NCI-H460 (cell line): Measurements from ENCODE around the gene DYNC1LI1. TPM values are rescaled to one million over a fixed set of nuclear protein-coding genes. Genes with fewer than 3 reads are reported as not detected.

ENCODE experiments used
- DNase-seq: peaks from one replicate; pipeline ENCODE4 v3.0.0-alpha.2; 2016; ENCODE audit warnings: low read depth; ENCODE audit errors: extremely low read depth
- small RNA-seq, 2 experiments: library from RNA; depleted of rRNA; stranded (forward); fragments of <200 nt; gene quantifications; one replicate each; pipeline ENCODE3, GENCODE V24; 2014
- total RNA-seq: library from RNA; depleted of rRNA; stranded (reverse); fragments of >200 nt; shearing (Covaris generic); gene quantifications from 2 replicates; pipeline ENCODE4 v1.2.3, GENCODE V29; 2014; rRNA removed

The DYNC1LI1 gene
- total RNA-seq, 1 experiment from 2014 or later: 56.0 TPM

- DNase-seq: no peak
Observed at GRCh38 chr3:32495085-32495484, 75.6 kb downstream of the DYNC1LI1 start.

- DNase-seq: no peak
Observed at GRCh38 chr3:32493437-32494414, 76.9 kb downstream of the DYNC1LI1 start.

- DNase-seq: no peak
Observed at GRCh38 chr3:32492684-32493436, 77.8 kb downstream of the DYNC1LI1 start.

GRCh38 chr3:32488474-32489008 is 82.1 kb downstream of the DYNC1LI1 start:
- DNase-seq: no peak

- DNase-seq: no peak
Observed at GRCh38 chr3:32487781-32488473, 82.7 kb downstream of the DYNC1LI1 start.

- DNase-seq: no peak
Observed at GRCh38 chr3:32484436-32484835, 86.2 kb downstream of the DYNC1LI1 start.

GRCh38 chr3:32483772-32484171 is 86.9 kb downstream of the DYNC1LI1 start:
- DNase-seq: no peak

GRCh38 chr3:32482693-32483092 is 88.0 kb downstream of the DYNC1LI1 start:
- DNase-seq: no peak

GRCh38 chr3:32481791-32482631 is 88.6 kb downstream of the DYNC1LI1 start:
- no peak for DNase-seq

GRCh38 chr3:32480604-32481003 is 90.1 kb downstream of the DYNC1LI1 start:
- DNase-seq: no peak

Small RNA genes within 50 kb of the gene (small RNA-seq; reads per million reads assigned to genes)
- 0 to 0.12 reads per million in 2 experiments for gene MIR548AY

Other genes with a start within 250 kb of the DYNC1LI1 start
- 10.9 and 12.3 TPM in 2 replicates for gene CMTM7, start 179.0 kb downstream of the DYNC1LI1 start, total RNA-seq
- gene CMTM6, start 68.0 kb downstream of the DYNC1LI1 start, total RNA-seq: 33.2 and 34.6 TPM in 2 replicates
- 28.5 and 33.0 TPM in 2 replicates for gene CNOT10, start 114.3 kb upstream of the DYNC1LI1 start, total RNA-seq
- not detected in 2 replicates for gene TRIM71, start 247.1 kb upstream of the DYNC1LI1 start, total RNA-seq